Gastrocnemius medialis (tissue), 4 donors: ENCODE measurements around the gene TRIM74.
"Not testable (repeated sequence)": the region's sequence is repeated elsewhere in the genome, so short reads cannot be mapped to it uniquely, and the experiment has no call there.

Experiments
- CTCF ChIP-seq, 5 experiments: fragments of 450-650 bp in 3 of 5; fragments of 200-600 bp in 2 of 5; sonication (generic) in 2 of 5; IDR thresholded peaks in 4 of 5; conservative IDR thresholded peaks in 1 of 5; 1 replicate in 4 of 5; 2 replicates in 1 of 5; pipeline ENCODE4 v1.5.1; 2016 to 2019; ENCODE audit warnings: antibody characterized with exemption in 5 of 5, mild to moderate bottlenecking in 3 of 5, moderate library complexity in 3 of 5
- POLR2A ChIP-seq, 2 donors: fragments of 450-650 bp; IDR thresholded peaks; one replicate each; pipeline ENCODE4 v1.6.1; 2017; ENCODE audit warnings: antibody characterized with exemption in 2 of 2, mild to moderate bottlenecking in 2 of 2, moderate library complexity in 2 of 2

- not testable (repeated sequence) for TF ChIP-seq CTCF (IDR thresholded peaks at IDR 0.05 in 4 of 5, conservative IDR thresholded peaks at IDR 0.05 in 1 of 5); POLR2A (IDR thresholded peaks at IDR 0.05)
These were observed 9.2 kb downstream of the TRIM74 start for GRCh38 chr7:72960029-72960428.
